Type B pancreatic cell (in vitro differentiated cells): ENCODE data around the gene NDUFA8. TPM values are rescaled to one million over a fixed set of nuclear protein-coding genes. Genes with fewer than 3 reads are reported as not detected.
"Not testable (repeated sequence)": the region's sequence is repeated elsewhere in the genome, so short reads cannot be mapped to it uniquely, and the experiment has no call there.

Experiments used
- DNase-seq: peaks from one replicate; pipeline ENCODE4 v3.0.0; 2021; ENCODE audit warnings: mixed read lengths; ENCODE audit not compliant: unreplicated experiment; ENCODE audit errors: extremely low spot score
- H3K27ac Mint-ChIP-seq: 2 replicates; pipeline ENCODE4 v1.8.0; 2021; ENCODE audit warnings: mild to moderate bottlenecking, mixed read lengths
- H3K27me3 Mint-ChIP-seq: 2 replicates; pipeline ENCODE4 v1.8.0; 2021; ENCODE audit warnings: mixed read lengths
- H3K36me3 Mint-ChIP-seq: 2 replicates; pipeline ENCODE4 v1.8.0; 2021; ENCODE audit warnings: mixed read lengths
- H3K4me1 Mint-ChIP-seq: one replicate; pipeline ENCODE4 v1.8.0; 2021; ENCODE audit warnings: mixed read lengths; ENCODE audit not compliant: unreplicated experiment
- H3K4me3 Mint-ChIP-seq: 2 replicates; pipeline ENCODE4 v1.8.0; 2021; ENCODE audit warnings: mild to moderate bottlenecking, mixed read lengths
- H3K9me3 Mint-ChIP-seq: 2 replicates; pipeline ENCODE4 v1.8.0; 2021; ENCODE audit warnings: mixed read lengths
- CTCF ChIP-seq: fragments of 200-600 bp; sonication (generic); conservative IDR thresholded peaks from 2 replicates; pipeline ENCODE4 v1.5.0; 2021; ENCODE audit warnings: antibody characterized with exemption, mild to moderate bottlenecking
- total RNA-seq: library from RNA; stranded (reverse); gene quantifications from 2 replicates; pipeline ENCODE4 v1.2.1, GENCODE V29; 2021; ENCODE audit warnings: low replicate concordance

NDUFA8 gene
- total RNA-seq, 1 donor from 2014 or later, result 65.4 TPM

- DNase-seq, result no peak
- Mint-ChIP-seq H3K36me3 (no peaks in the 10 kb centered on the region), H3K4me1 (peaks cover 9% of the 10 kb centered on the region), H3K9me3 (no peaks in the 10 kb centered on the region), H3K27ac (no peak overlapping the region), H3K27me3 (peaks cover 22% of the 10 kb centered on the region), H3K4me3 (no peak overlapping the region)
- no peak for TF ChIP-seq CTCF
Observed at GRCh38 chr9:122120316-122121071, 39.1 kb downstream of the NDUFA8 start.

- no peak for TF ChIP-seq CTCF
- no peaks in the 10 kb centered on the region for H3K9me3 Mint-ChIP-seq
- DNase-seq, result no peak
- no peaks in the 10 kb centered on the region for H3K36me3 Mint-ChIP-seq
- peaks cover 4% of the 10 kb centered on the region for H3K4me1 Mint-ChIP-seq
- peaks cover 20% of the 10 kb centered on the region for H3K27me3 Mint-ChIP-seq
- H3K4me3 Mint-ChIP-seq, result no peak overlapping the region
- no peak overlapping the region for H3K27ac Mint-ChIP-seq
Observed at GRCh38 chr9:122119721-122120120, 39.9 kb downstream of the NDUFA8 start.

- no peak for DNase-seq
- Mint-ChIP-seq H3K27ac (no peak overlapping the region), H3K9me3 (no peaks in the 10 kb centered on the region), H3K27me3 (peaks cover 19% of the 10 kb centered on the region), H3K4me1 (peaks cover 4% of the 10 kb centered on the region), H3K36me3 (no peaks in the 10 kb centered on the region), H3K4me3 (no peak overlapping the region)
- no peak for TF ChIP-seq CTCF
Observed at GRCh38 chr9:122119166-122119521, 40.4 kb downstream of the NDUFA8 start.

GRCh38 chr9:122118343-122119165, 41.0 kb downstream of the NDUFA8 start:
- Mint-ChIP-seq H3K27ac (no peak overlapping the region), H3K36me3 (no peaks in the 10 kb centered on the region)

GRCh38 chr9:122117241-122117640, 42.3 kb downstream of the NDUFA8 start:
- not testable (repeated sequence) for H3K27ac Mint-ChIP-seq

More at GRCh38 chr9:122118343-122119165, 41.0 kb downstream of the NDUFA8 start:
- Mint-ChIP-seq H3K9me3 (no peaks in the 10 kb centered on the region), H3K4me1 (peaks cover 4% of the 10 kb centered on the region), H3K27me3 (peaks cover 16% of the 10 kb centered on the region), H3K4me3 (no peak overlapping the region)
- DNase-seq, result no peak
- no peak for TF ChIP-seq CTCF

More at GRCh38 chr9:122117241-122117640, 42.3 kb downstream of the NDUFA8 start:
- not testable (repeated sequence) for H3K36me3 Mint-ChIP-seq, DNase-seq, H3K4me3 Mint-ChIP-seq, H3K4me1 Mint-ChIP-seq, H3K9me3 Mint-ChIP-seq
- peaks cover 23% of the 10 kb centered on the region for H3K27me3 Mint-ChIP-seq
